Astrocyte (in vitro differentiated cells and primary cell): ENCODE results near the gene PSMG4.

Experiments
- CTCF ChIP-seq: IDR thresholded peaks from 2 replicates; pipeline ENCODE4 v1.5.1; 2011; ENCODE audit warnings: low read depth, mild to moderate bottlenecking, inconsistent platforms, low read length, moderate library complexity; ENCODE audit not compliant: insufficient read depth
- EZH2 ChIP-seq: IDR thresholded peaks from 2 replicates; pipeline ENCODE4 v1.6.1; 2012; ENCODE audit warnings: mild to moderate bottlenecking, low read length, inconsistent platforms; ENCODE audit not compliant: insufficient read depth

GRCh38 chr6:3260772-3261517, 2.2 kb downstream of the PSMG4 start:
- TF ChIP-seq CTCF (no peak), EZH2 (no peak)
